ENCODE results near the gene OSBP2. TPM values are rescaled to one million over a fixed set of nuclear protein-coding genes. Genes with fewer than 3 reads are reported as not detected.
"Not testable (repeated sequence)": the region's sequence is repeated elsewhere in the genome, so short reads cannot be mapped to it uniquely, and the experiment has no call there.

Gene OSBP2
- total RNA-seq, 1 donor from 2014 or later, result 0.58 TPM

DNA sequence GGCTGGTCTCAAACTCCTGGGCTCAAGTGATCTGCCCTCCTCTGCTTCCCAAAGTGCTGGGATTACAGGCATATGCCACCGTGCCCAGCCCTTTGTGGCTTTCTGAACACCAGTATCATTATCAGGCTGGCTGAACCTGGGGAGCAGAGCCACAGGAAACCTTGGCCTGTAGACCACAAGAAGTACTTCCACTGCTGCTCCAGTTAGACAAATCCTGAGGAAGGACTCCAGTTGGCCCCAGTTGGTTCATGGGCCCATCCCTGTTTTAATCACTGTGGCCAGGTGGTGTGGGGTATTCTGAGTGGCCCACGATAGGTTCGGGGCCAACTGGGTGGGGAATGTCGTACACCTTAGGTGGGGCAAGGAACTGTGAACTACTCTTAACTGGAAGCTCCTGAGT lies 21.5 kb upstream of the OSBP2 start:
- H3K79me2 ChIP-seq (ENCODE audit: low read depth), result no peaks in the 10 kb centered on the region
- H2AFZ ChIP-seq (replicated peaks), result no peak overlapping the region
- Mint-ChIP-seq H3K36me3 (no peaks in the 10 kb centered on the region), H3K27me3 (ENCODE audit: insufficient read depth, low read depth) (peaks cover 12% of the 10 kb centered on the region), H3K9me3 (no peaks in the 10 kb centered on the region), H3K4me1 (peaks cover 6% of the 10 kb centered on the region), H3K4me3 (no peak overlapping the region), H3K27ac (no peak overlapping the region)
- H3K27me3 ChIP-seq, result peaks cover 20% of the 10 kb centered on the region
- H4K20me1 ChIP-seq (ENCODE audit: low read depth), result no peaks in the 10 kb centered on the region
- H3K9me3 ChIP-seq (ENCODE audit: low read depth), result no peaks in the 10 kb centered on the region
- peaks cover 6% of the 10 kb centered on the region for H3K4me1 ChIP-seq
- no peak overlapping the region for H3K4me3 ChIP-seq
- no peaks in the 10 kb centered on the region for H3F3A ChIP-seq (ENCODE audit: low read depth)
- no peak for DNase-seq (ENCODE audit: low spot score)
- no peak overlapping the region for H3K27ac ChIP-seq
- no peak overlapping the region for H3K9ac ChIP-seq
- H3K36me3 ChIP-seq, result no peaks in the 10 kb centered on the region
- H3K4me2 ChIP-seq, result no peak overlapping the region
- TF ChIP-seq EZH2phosphoT487 (IDR thresholded peaks at IDR 0.05) (no peak), EZH2 (IDR thresholded peaks at IDR 0.05) (no peak)
- TF ChIP-seq, protein P1, sequence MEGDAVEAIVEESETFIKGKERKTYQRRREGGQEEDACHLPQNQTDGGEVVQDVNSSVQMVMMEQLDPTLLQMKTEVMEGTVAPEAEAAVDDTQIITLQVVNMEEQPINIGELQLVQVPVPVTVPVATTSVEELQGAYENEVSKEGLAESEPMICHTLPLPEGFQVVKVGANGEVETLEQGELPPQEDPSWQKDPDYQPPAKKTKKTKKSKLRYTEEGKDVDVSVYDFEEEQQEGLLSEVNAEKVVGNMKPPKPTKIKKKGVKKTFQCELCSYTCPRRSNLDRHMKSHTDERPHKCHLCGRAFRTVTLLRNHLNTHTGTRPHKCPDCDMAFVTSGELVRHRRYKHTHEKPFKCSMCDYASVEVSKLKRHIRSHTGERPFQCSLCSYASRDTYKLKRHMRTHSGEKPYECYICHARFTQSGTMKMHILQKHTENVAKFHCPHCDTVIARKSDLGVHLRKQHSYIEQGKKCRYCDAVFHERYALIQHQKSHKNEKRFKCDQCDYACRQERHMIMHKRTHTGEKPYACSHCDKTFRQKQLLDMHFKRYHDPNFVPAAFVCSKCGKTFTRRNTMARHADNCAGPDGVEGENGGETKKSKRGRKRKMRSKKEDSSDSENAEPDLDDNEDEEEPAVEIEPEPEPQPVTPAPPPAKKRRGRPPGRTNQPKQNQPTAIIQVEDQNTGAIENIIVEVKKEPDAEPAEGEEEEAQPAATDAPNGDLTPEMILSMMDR (IDR thresholded peaks at IDR 0.05), result no peak

DNA sequence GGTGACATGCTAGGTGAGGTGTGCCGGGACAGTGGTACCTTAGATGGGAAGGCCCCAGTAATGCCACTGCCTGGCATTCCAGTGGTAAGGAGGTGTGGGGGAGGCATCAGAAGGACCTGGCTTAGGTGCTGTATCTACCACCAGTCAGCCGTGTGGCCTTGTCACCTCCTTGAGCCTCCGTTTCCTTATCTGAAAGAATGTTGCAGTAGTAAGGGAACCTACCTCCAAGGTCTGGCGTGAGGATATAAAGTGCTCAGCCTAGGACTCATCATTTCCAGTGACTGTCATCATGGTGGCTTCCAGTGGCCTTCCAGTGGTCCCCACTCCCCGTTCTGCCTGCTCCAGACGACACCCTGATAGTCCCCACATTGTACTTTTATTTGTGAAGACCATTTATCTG lies 20.2 kb upstream of the OSBP2 start:
- peaks cover 10% of the 10 kb centered on the region for H3K4me1 Mint-ChIP-seq
- Histone ChIP-seq H3K36me3 (no peaks in the 10 kb centered on the region), H3K4me3 (no peak overlapping the region), H3K4me1 (peaks cover 13% of the 10 kb centered on the region), H3K27me3 (peaks cover 7% of the 10 kb centered on the region), H3K79me2 (ENCODE audit: low read depth) (no peaks in the 10 kb centered on the region), H3K4me2 (no peak overlapping the region), H4K20me1 (ENCODE audit: low read depth) (no peaks in the 10 kb centered on the region), H3K27ac (no peak overlapping the region), H3K9me3 (ENCODE audit: low read depth) (no peaks in the 10 kb centered on the region), H3K9ac (no peak overlapping the region), H2AFZ (replicated peaks) (no peak overlapping the region), H3F3A (ENCODE audit: low read depth) (peaks cover 5% of the 10 kb centered on the region)
- H3K36me3 Mint-ChIP-seq, result no peaks in the 10 kb centered on the region
- TF ChIP-seq, protein P1 (IDR thresholded peaks at IDR 0.05), result no peak
- TF ChIP-seq EZH2 (IDR thresholded peaks at IDR 0.05), result no peak
- TF ChIP-seq EZH2phosphoT487 (IDR thresholded peaks at IDR 0.05), result no peak
- H3K4me3 Mint-ChIP-seq, result no peak overlapping the region
- H3K27ac Mint-ChIP-seq, result no peak overlapping the region
- no peaks in the 10 kb centered on the region for H3K9me3 Mint-ChIP-seq
- DNase-seq (ENCODE audit: low spot score), result no peak
- peaks cover 10% of the 10 kb centered on the region for H3K27me3 Mint-ChIP-seq (ENCODE audit: insufficient read depth, low read depth)

DNA sequence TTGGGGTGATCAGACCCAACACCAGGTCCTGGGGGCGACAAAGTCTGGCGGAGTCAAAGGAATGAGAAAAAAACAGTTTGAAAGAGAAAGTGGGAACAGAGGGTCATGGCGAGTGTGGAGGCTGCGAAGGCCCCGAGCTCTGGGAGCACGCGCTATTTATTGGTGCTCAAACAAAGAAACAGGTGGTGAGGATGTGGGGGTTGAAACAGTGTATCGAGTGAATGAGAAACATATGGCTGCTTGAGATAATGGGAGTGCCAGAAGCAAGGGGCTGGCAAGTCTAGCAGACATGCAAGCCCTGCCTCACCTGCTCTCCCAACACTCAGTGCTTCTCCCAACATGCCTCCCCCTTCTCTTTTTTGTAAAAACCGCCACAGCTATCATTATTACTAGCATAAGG lies 19.2 kb upstream of the OSBP2 start:
- no peak overlapping the region for H3K4me3 Mint-ChIP-seq
- TF ChIP-seq EZH2 (IDR thresholded peaks at IDR 0.05) (no peak), EZH2phosphoT487 (IDR thresholded peaks at IDR 0.05) (no peak)
- TF ChIP-seq, protein P1 (IDR thresholded peaks at IDR 0.05), result no peak
- H3K4me2 ChIP-seq, result no peak overlapping the region

DNA sequence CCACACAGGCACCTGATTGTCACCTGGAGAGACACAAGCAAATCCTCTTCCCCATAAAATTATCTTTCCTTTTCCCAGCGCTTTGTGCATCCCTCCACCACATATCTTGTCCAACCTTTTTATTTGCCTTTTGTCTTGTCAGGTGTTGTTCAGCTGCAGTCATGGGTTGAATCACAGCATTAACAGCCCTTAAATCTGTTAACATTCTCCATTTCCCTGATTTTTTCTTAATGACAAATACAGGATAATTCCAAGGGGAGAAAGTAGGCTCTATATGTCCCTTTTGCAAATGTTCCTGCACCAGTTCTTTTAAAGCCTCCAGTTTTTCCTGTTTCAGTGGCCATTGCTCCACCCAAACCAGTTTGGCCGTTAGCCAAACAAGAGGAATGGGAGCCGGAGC lies 18.1 kb upstream of the OSBP2 start:
- not testable (repeated sequence) for H3K4me3 Mint-ChIP-seq; H3K4me3 ChIP-seq; DNase-seq (ENCODE audit: low spot score); H3K27me3 Mint-ChIP-seq (ENCODE audit: insufficient read depth, low read depth); H3K27ac ChIP-seq; H3K79me2 ChIP-seq (ENCODE audit: low read depth); H3K36me3 Mint-ChIP-seq; H3K27ac Mint-ChIP-seq; H3K9ac ChIP-seq; H4K20me1 ChIP-seq (ENCODE audit: low read depth); H2AFZ ChIP-seq (replicated peaks); H3K9me3 Mint-ChIP-seq; H3K9me3 ChIP-seq (ENCODE audit: low read depth); H3K4me2 ChIP-seq; H3K27me3 ChIP-seq; H3F3A ChIP-seq (ENCODE audit: low read depth); H3K36me3 ChIP-seq
- H3K4me1 ChIP-seq, result peaks cover 13% of the 10 kb centered on the region
- peaks cover 20% of the 10 kb centered on the region for H3K4me1 Mint-ChIP-seq

More for the DNA sequence above, 19.2 kb upstream of the OSBP2 start:
- Histone ChIP-seq H3K4me3 (no peak overlapping the region), H4K20me1 (ENCODE audit: low read depth) (no peaks in the 10 kb centered on the region), H3K36me3 (no peaks in the 10 kb centered on the region), H3K9ac (no peak overlapping the region), H3K79me2 (ENCODE audit: low read depth) (no peaks in the 10 kb centered on the region), H3K9me3 (ENCODE audit: low read depth) (no peaks in the 10 kb centered on the region), H3K27me3 (peaks cover 3% of the 10 kb centered on the region), H2AFZ (replicated peaks) (no peak overlapping the region), H3K27ac (no peak overlapping the region), H3F3A (ENCODE audit: low read depth) (peaks cover 5% of the 10 kb centered on the region), H3K4me1 (peaks cover 13% of the 10 kb centered on the region)
- no peak overlapping the region for H3K27ac Mint-ChIP-seq
- DNase-seq (ENCODE audit: low spot score), result no peak
- no peaks in the 10 kb centered on the region for H3K36me3 Mint-ChIP-seq
- peaks cover 14% of the 10 kb centered on the region for H3K4me1 Mint-ChIP-seq
- peaks cover 7% of the 10 kb centered on the region for H3K27me3 Mint-ChIP-seq (ENCODE audit: insufficient read depth, low read depth)
- H3K9me3 Mint-ChIP-seq, result no peaks in the 10 kb centered on the region

DNA sequence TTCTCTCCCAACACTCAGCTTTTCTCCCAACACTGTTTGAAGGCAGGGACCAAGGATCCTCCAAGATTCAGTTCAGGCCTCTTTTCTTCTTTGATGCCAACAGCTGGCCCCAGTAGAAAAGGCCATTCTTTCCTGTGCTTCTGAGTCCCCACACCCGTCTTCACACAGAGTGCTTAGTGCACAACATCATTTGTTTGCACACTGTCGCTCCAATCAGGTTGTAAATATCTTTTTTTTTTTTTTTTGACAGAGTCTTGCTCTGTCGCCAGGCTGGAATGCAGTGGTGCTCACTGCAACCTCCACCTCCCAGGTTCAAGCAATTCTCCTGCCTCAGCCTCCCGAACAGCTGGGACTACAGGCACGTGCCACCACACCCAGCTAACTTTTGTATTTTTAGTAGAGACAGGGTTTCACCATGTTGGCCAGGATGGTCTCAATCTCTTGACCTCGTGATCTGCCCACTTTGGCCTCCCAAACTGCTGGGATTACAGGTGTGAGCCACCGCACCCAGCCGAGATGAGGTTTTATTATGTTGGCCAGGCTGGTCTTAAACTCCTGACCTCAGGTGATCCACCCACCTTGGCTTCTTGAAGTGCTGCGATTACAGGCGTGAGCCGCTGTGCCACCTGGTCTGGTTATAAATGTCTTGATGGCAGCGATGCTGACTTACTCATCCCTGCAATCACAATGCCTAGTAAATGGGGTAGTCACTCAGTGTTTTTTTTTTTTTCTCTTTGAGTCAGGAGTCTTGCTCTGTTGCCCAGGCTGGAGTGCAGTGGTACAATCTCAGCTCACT lies 14.6 kb upstream of the OSBP2 start:
- not testable (repeated sequence) for H3K9me3 ChIP-seq (ENCODE audit: low read depth); H4K20me1 ChIP-seq (ENCODE audit: low read depth); H3K9ac ChIP-seq; H3K4me3 Mint-ChIP-seq; H3F3A ChIP-seq (ENCODE audit: low read depth); H3K9me3 Mint-ChIP-seq; H3K27me3 Mint-ChIP-seq (ENCODE audit: insufficient read depth, low read depth); H3K4me3 ChIP-seq; DNase-seq (ENCODE audit: low spot score); H3K27ac ChIP-seq; H3K79me2 ChIP-seq (ENCODE audit: low read depth); H3K27me3 ChIP-seq; H3K36me3 ChIP-seq; H3K27ac Mint-ChIP-seq; H3K4me2 ChIP-seq; H3K36me3 Mint-ChIP-seq
- H3K4me1 Mint-ChIP-seq, result peaks cover 27% of the 10 kb centered on the region
- Histone ChIP-seq H3K4me1 (peaks cover 16% of the 10 kb centered on the region), H2AFZ (replicated peaks) (peak overlapping the region; percentile 36)

All from neural progenitor cell (in vitro differentiated cells).